GM12878 (cell line): ENCODE data around the gene CDC42BPB. TPM values are rescaled to one million over a fixed set of nuclear protein-coding genes. Genes with fewer than 3 reads are reported as not detected.

ENCODE experiments used
- ATAC-seq: fragments of 200-7000 bp; cut with Tn5 transposase; 3 replicates; pipeline ENCODE4 v1.9.1; 2020; ENCODE audit warnings: mild to moderate bottlenecking, moderate library complexity
- BruUV-seq: library from RNA; stranded (reverse); fragments of 400-500 nt; replicated peaks from 2 replicates; lab custom pipeline; 2021; lab: Mats Ljungman, UMichigan
- CTCF ChIA-PET: fragments of 300-600 bp; sonication (Branson Sonifier 250); formaldehyde crosslinking; extraction: SDS; loops from one replicate; lab custom pipeline; 2021; ENCODE audit warnings: inconsistent platforms; lab: Yijun Ruan, JAX
- POLR2A ChIA-PET: fragments of 350-600 bp; formaldehyde crosslinking; extraction: SDS; loops from one replicate; lab custom pipeline; 2021; ENCODE audit warnings: inconsistent platforms; lab: Charles Lee
- RAD21 ChIA-PET: fragments of 300-600 bp; sonication (Branson Sonifier 250); formaldehyde crosslinking; loops from one replicate; lab custom pipeline; 2023; ENCODE audit warnings: antibody characterized with exemption; ENCODE audit not compliant: unreplicated experiment; lab: Charles Lee
- SMC1A ChIA-PET: fragments of 300-600 bp; sonication (Branson Sonifier 250); formaldehyde crosslinking; loops from one replicate; lab custom pipeline; 2023; ENCODE audit not compliant: unreplicated experiment, uncharacterized antibody; lab: Charles Lee
- DNase-seq: peaks from one replicate; pipeline ENCODE4 v3.0.0-alpha.2; 2011; ENCODE audit warnings: low read depth, low spot score
- FAIRE-seq: peaks from 3 replicates; lab custom pipeline; 2011; peaks lifted over from hg19 to GRCh38; lab: Jason Lieb, UNC
- H2AFZ ChIP-seq: 2 replicates; pipeline ENCODE4 v1.6.0; 2011; ENCODE audit warnings: low read depth, low read length, control low read depth; ENCODE audit not compliant: control insufficient read depth
- H3K27ac ChIP-seq: 2 replicates; pipeline ENCODE4 v1.5.1; 2011; ENCODE audit warnings: control low read depth; ENCODE audit not compliant: control insufficient read depth, insufficient read depth
- H3K27me3 ChIP-seq, 2 experiments: replicated peaks in 1 of 2; 2 replicates each; pipeline versions ENCODE4 v1.6.0 to v1.6.1; 2011; ENCODE audit warnings: low read length in 1 of 2; ENCODE audit not compliant: control insufficient read depth in 2 of 2, insufficient read depth in 2 of 2
- H3K36me3 ChIP-seq, 2 experiments: 2 replicates each; pipeline ENCODE4 v1.5.1; 2011; ENCODE audit warnings: low read length in 1 of 2; ENCODE audit not compliant: control insufficient read depth in 2 of 2, insufficient read depth in 2 of 2
- H3K4me1 ChIP-seq: 2 replicates; pipeline ENCODE4 v1.6.1; 2011; ENCODE audit warnings: mild to moderate bottlenecking, low read length, moderate library complexity, mixed read lengths; ENCODE audit not compliant: control insufficient read depth, insufficient read depth
- H3K4me2 ChIP-seq: 2 replicates; pipeline ENCODE4 v1.6.0; 2011; ENCODE audit warnings: control low read depth; ENCODE audit not compliant: control insufficient read depth, insufficient read depth
- H3K4me3 ChIP-seq: fragments of 200-600 bp; sonication (generic); 2 replicates; pipeline ENCODE4 v1.5.1; 2016
- H3K79me2 ChIP-seq: 2 replicates; pipeline ENCODE4 v1.6.0; 2011; ENCODE audit warnings: low read length; ENCODE audit not compliant: control insufficient read depth, insufficient read depth
- H3K9ac ChIP-seq: 2 replicates; pipeline ENCODE4 v1.8.0; 2011; ENCODE audit warnings: low read length, control low read depth, mixed read lengths; ENCODE audit not compliant: control insufficient read depth, insufficient read depth
- H3K9me3 ChIP-seq: replicated peaks from 3 replicates; pipeline ENCODE4 v1.5.1; 2011; ENCODE audit warnings: mild to moderate bottlenecking, low read length; ENCODE audit not compliant: control insufficient read depth, insufficient read depth
- H4K20me1 ChIP-seq: 2 replicates; pipeline ENCODE4 v1.6.0; 2011; ENCODE audit not compliant: control insufficient read depth, insufficient read depth
- ATF7 ChIP-seq: fragments of 450-650 bp; IDR thresholded peaks from 2 replicates; pipeline ENCODE4 v1.6.1; 2016; ENCODE audit warnings: low read depth, mild to moderate bottlenecking
- BACH1 ChIP-seq: fragments of 450-650 bp; IDR thresholded peaks from 2 replicates; pipeline ENCODE4 v1.6.1; 2017; ENCODE audit warnings: mild to moderate bottlenecking, borderline replicate concordance
- HDAC2 ChIP-seq: fragments of 200-600 bp; sonication (generic); IDR thresholded peaks from 2 replicates; pipeline ENCODE4 v1.6.1; 2017
- HDAC6 ChIP-seq: fragments of 200-600 bp; sonication (generic); IDR thresholded peaks from one replicate; pipeline ENCODE4 v1.8.0; 2017; ENCODE audit warnings: antibody characterized with exemption; ENCODE audit not compliant: unreplicated experiment
- LARP7 ChIP-seq: fragments of 450-650 bp; IDR thresholded peaks from 2 replicates; pipeline ENCODE4 v1.6.1; 2017; ENCODE audit warnings: mild to moderate bottlenecking
- NRF1 ChIP-seq: conservative IDR thresholded peaks from 2 replicates; pipeline ENCODE4 v1.6.1; 2011; ENCODE audit warnings: mild to moderate bottlenecking, low read depth, low read length, improper control_type of control experiment
- PAX5 ChIP-seq: IDR thresholded peaks from 2 replicates; pipeline ENCODE4 v1.6.1; 2011; ENCODE audit warnings: low read depth, low read length, borderline replicate concordance
- WGBS: methylation state at CpG from one replicate; pipeline ENCODE4 v1.1.6; 2016; ENCODE audit warnings: low lambda C conversion rate; ENCODE audit not compliant: insufficient replicate concordance, insufficient coverage; ENCODE audit errors: missing lambda C conversion rate; 5-methylcytosine and 5-hydroxymethylcytosine counted together
- in situ Hi-C: fragments of 300-500 bp; cut with MboI; formaldehyde crosslinking; loops from 9 replicates; pipeline ENCODE4 v1.14.3; 2018; ENCODE audit warnings: mixed read lengths
- intact Hi-C: fragments of 100-400 bp; cut with micrococcal nuclease; formaldehyde crosslinking; loops from one replicate; pipeline ENCODE4 v1.14.2; 2022; ENCODE audit not compliant: unreplicated experiment
- polyA plus RNA-seq, 11 experiments: library from polyadenylated mRNA; depleted of rRNA in 4 of 11; unstranded in 6 of 11; stranded (reverse) in 5 of 11; fragments of >200 nt; fragmentation: Nextera tagmentation in 4 of 11; fragmentation: Illumina TruSeq in 1 of 11; extraction: Ambion mirVana in 4 of 11; extraction: Trizol in 1 of 11; gene quantifications; 1 replicate in 1 of 11; 2 replicates in 10 of 11; pipeline versions ENCODE4 v1.2.1 to v1.2.3, GENCODE V29; 2011 to 2016; ENCODE audit warnings: inconsistent platforms in 2 of 11, missing spikeins in 2 of 11, low read depth in 1 of 11
- total RNA-seq, 4 experiments: library from RNA; depleted of rRNA in 3 of 4; stranded (reverse); fragments of >200 nt in 3 of 4; fragmentation: Illumina TruSeq in 1 of 4; extraction: Trizol in 1 of 4; gene quantifications; 2 replicates each; pipeline versions ENCODE4 v1.2.1 to v1.2.3, GENCODE V29; 2013 to 2021
- TF ChIP-seq, protein P1 (sequence below): fragments of 450-650 bp; IDR thresholded peaks from 2 replicates; pipeline ENCODE4 v1.6.1; 2017; ENCODE audit warnings: mild to moderate bottlenecking
- TF ChIP-seq, protein P2 (sequence below): IDR thresholded peaks from 2 replicates; pipeline ENCODE4 v1.6.1; 2012; ENCODE audit warnings: low read depth, low read length, improper control_type of control experiment
- TF ChIP-seq, protein P3 (sequence below): fragments of 450-650 bp; formaldehyde crosslinking; IDR thresholded peaks from 2 replicates; pipeline ENCODE4 v1.4.0; 2022; ENCODE audit warnings: mild to moderate bottlenecking, moderate library complexity

The CDC42BPB gene
- total and polyA plus RNA-seq, 10 of the 15 experiments (the other 5 are each of a cell fraction or from before 2014, with no cell fraction given) = 0.42 to 22.1 (median 13.3) TPM

DNA sequence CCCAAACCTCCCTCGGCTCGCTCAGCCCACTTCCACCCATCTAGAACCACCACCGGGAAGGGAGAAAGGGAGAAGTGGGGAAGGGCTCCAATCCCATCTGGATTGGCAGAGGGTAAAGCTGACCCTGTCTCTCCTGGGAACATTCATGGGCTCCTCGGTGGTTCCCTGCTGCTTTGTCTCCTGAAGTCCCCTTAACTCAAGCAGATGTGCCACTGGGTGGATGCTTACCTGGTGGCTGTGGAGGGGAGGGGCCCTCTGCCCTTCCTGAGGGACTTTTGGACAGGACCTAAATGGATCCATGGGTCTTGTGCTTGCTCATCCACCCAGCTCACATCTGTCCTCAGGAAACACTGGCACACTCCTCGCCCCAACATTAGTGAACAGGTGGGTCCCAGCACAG lies 2.2 kb upstream of the CDC42BPB start:
- H3K9ac ChIP-seq = no peak overlapping the region
- no peak overlapping the region for H3K4me2 ChIP-seq
- no peaks in the 10 kb centered on the region; the same call in 1 of the 2 replicates for H3K4me1 ChIP-seq
- no peak overlapping the region for H3K4me3 ChIP-seq
- BruUV-seq = no TSS peak
- H3K79me2 ChIP-seq = peaks cover 26% of the 10 kb centered on the region
- CTCF ChIA-PET = interaction anchor here (0.6 kb wide), 1 partner anchor 45 kb away, joined by 3 read pairs; no protein-coding TSS in a partner anchor
- H3K9me3 ChIP-seq = no peaks in the 10 kb centered on the region
- RAD21 ChIA-PET = interaction anchor here (1.2 kb wide), 1 partner anchor 45 kb away, joined by 3 read pairs; no protein-coding TSS in a partner anchor
- POLR2A ChIA-PET = no interaction called here
- H2AFZ ChIP-seq = no peak overlapping the region
- in situ Hi-C loops (no loop called here), intact Hi-C loops (loop anchor here (10.0 kb wide), 1 partner anchor 365 kb away; no protein-coding TSS in a partner anchor)
- FAIRE-seq (no peak), ATAC-seq (no peak), DNase-seq (no peak)
- H4K20me1 ChIP-seq = no peaks in the 10 kb centered on the region
- H3K27me3 ChIP-seq = no peaks in the 10 kb centered on the region
- WGBS = 22% methylated on average over 5 of the region's 5 CpGs
- H3K27ac ChIP-seq = no peak overlapping the region
- TF ChIP-seq HDAC2 (no peak), ATF7 (no peak), LARP7 (no peak), NRF1 (no peak), HDAC6 (no peak), PAX5 (no peak), BACH1 (no peak)
- TF ChIP-seq, protein P1, sequence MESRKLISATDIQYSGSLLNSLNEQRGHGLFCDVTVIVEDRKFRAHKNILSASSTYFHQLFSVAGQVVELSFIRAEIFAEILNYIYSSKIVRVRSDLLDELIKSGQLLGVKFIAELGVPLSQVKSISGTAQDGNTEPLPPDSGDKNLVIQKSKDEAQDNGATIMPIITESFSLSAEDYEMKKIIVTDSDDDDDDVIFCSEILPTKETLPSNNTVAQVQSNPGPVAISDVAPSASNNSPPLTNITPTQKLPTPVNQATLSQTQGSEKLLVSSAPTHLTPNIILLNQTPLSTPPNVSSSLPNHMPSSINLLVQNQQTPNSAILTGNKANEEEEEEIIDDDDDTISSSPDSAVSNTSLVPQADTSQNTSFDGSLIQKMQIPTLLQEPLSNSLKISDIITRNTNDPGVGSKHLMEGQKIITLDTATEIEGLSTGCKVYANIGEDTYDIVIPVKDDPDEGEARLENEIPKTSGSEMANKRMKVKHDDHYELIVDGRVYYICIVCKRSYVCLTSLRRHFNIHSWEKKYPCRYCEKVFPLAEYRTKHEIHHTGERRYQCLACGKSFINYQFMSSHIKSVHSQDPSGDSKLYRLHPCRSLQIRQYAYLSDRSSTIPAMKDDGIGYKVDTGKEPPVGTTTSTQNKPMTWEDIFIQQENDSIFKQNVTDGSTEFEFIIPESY = no peak
- TF ChIP-seq, protein P2, sequence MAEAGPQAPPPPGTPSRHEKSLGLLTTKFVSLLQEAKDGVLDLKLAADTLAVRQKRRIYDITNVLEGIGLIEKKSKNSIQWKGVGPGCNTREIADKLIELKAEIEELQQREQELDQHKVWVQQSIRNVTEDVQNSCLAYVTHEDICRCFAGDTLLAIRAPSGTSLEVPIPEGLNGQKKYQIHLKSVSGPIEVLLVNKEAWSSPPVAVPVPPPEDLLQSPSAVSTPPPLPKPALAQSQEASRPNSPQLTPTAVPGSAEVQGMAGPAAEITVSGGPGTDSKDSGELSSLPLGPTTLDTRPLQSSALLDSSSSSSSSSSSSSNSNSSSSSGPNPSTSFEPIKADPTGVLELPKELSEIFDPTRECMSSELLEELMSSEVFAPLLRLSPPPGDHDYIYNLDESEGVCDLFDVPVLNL = no peak
- TF ChIP-seq, protein P3, sequence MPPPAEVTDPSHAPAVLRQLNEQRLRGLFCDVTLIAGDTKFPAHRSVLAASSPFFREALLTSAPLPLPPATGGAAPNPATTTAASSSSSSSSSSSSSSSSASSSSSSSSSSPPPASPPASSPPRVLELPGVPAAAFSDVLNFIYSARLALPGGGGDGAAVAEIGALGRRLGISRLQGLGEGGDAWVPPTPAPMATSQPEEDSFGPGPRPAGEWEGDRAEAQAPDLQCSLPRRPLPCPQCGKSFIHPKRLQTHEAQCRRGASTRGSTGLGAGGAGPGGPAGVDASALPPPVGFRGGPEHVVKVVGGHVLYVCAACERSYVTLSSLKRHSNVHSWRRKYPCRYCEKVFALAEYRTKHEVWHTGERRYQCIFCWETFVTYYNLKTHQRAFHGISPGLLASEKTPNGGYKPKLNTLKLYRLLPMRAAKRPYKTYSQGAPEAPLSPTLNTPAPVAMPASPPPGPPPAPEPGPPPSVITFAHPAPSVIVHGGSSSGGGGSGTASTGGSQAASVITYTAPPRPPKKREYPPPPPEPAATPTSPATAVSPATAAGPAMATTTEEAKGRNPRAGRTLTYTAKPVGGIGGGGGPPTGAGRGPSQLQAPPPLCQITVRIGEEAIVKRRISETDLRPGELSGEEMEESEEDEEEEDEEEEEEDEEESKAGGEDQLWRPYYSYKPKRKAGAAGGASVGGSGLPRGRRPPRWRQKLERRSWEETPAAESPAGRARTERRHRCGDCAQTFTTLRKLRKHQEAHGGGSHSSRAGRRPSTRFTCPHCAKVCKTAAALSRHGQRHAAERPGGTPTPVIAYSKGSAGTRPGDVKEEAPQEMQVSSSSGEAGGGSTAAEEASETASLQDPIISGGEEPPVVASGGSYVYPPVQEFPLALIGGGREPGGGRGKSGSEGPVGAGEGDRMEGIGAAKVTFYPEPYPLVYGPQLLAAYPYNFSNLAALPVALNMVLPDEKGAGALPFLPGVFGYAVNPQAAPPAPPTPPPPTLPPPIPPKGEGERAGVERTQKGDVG (CRISPR knock-in tag) = no peak
- SMC1A ChIA-PET = no interaction called here
- no peaks in the 10 kb centered on the region for H3K36me3 ChIP-seq
